Measurements from ENCODE around the gene NT5E. TPM values are rescaled to one million over a fixed set of nuclear protein-coding genes. Genes with fewer than 3 reads are reported as not detected.
A peak's percentile ranks its signal among the peaks of the same experiment; 100 is the strongest.

NT5E gene
- total and polyA plus RNA-seq, 4 donors: 13.5 to 51.5 (median 34.1) TPM

DNA sequence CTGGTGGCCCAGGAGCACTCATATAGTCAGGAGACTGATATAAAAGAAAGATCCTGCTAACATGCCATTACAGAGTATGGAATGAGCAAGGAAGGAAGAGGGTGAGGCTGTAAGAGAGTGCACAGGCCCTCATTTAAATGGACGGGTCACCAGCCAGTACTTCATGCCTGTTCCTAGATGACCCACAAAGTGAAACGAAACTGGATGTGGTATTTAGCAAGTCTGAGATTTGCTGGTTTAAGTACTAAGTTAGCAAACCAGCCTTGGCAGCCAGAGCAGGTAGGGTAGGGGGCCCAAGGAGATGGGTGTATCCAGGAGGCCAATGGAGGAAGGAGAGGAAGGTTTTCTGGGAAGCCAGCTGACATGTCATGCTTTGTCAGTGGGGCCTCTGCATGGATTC lies 15.9 kb downstream of the NT5E start:
- no peak for DNase-seq (ENCODE audit: low spot score)
- Histone ChIP-seq H3K36me3 (ENCODE audit: control insufficient read depth in 4 of 4, insufficient read depth in 3 of 4, low read depth in 1 of 4, low read length in 3 of 4) (peaks cover 0 to 20% (median 18%) of the 10 kb centered on the region in 4 donors), H3K27me3 (ENCODE audit: control insufficient read depth in 4 of 4, insufficient read depth in 4 of 4, low read length in 3 of 4) (no peaks in the 10 kb centered on the region), H3K4me3 (ENCODE audit: low read depth in 1 of 3, low read length in 3 of 3) (no peak overlapping the region), H3K9ac (ENCODE audit: low read depth in 1 of 2, low read length in 2 of 2) (no peak overlapping the region), H3K27ac (ENCODE audit: low read depth in 1 of 2, low read length in 2 of 2) (peak overlapping the region in 1 of 2 donors; percentile 32), H3K9me3 (ENCODE audit: control insufficient read depth in 4 of 4, low read length in 3 of 4) (no peaks in the 10 kb centered on the region), H3K4me1 (ENCODE audit: control insufficient read depth in 4 of 4, insufficient read depth in 4 of 4, low read length in 3 of 4) (peaks cover 11 to 26% (median 23%) of the 10 kb centered on the region in 4 donors)
- WGBS: 71% methylated on average over 2 of the region's 2 CpGs
- TF ChIP-seq NR2F2 (IDR thresholded peaks at IDR 0.05) (no peak), SP1 (IDR thresholded peaks at IDR 0.05) (no peak), EGR1 (IDR thresholded peaks at IDR 0.05; ENCODE audit: low read depth in 2 of 2) (no peak)

- DNase-seq (ENCODE audit: low spot score): no peak
- Histone ChIP-seq H3K9me3 (ENCODE audit: control insufficient read depth in 4 of 4, low read length in 3 of 4) (no peaks in the 10 kb centered on the region), H3K4me3 (ENCODE audit: low read depth in 1 of 3, low read length in 3 of 3) (no peak overlapping the region), H3K27me3 (ENCODE audit: control insufficient read depth in 4 of 4, insufficient read depth in 4 of 4, low read length in 3 of 4) (no peaks in the 10 kb centered on the region), H3K9ac (ENCODE audit: low read depth in 1 of 2, low read length in 2 of 2) (no peak overlapping the region), H3K36me3 (ENCODE audit: control insufficient read depth in 4 of 4, insufficient read depth in 3 of 4, low read depth in 1 of 4, low read length in 3 of 4) (peaks cover 0 to 27% (median 22%) of the 10 kb centered on the region in 4 donors), H3K4me1 (ENCODE audit: control insufficient read depth in 4 of 4, insufficient read depth in 4 of 4, low read length in 3 of 4) (peaks cover 0 to 7% (median 4%) of the 10 kb centered on the region in 4 donors), H3K27ac (ENCODE audit: low read depth in 1 of 2, low read length in 2 of 2) (no peak overlapping the region)
- no peak for TF ChIP-seq GABPA (IDR thresholded peaks at IDR 0.05 in 1 of 2, conservative IDR thresholded peaks at IDR 0.05 in 1 of 2)
- no peak for TF ChIP-seq HNF4G (IDR thresholded peaks at IDR 0.05)
- no peak for TF ChIP-seq ATF3 (IDR thresholded peaks at IDR 0.05)
- TF ChIP-seq FOXA1 (IDR thresholded peaks at IDR 0.05): no peak
- TF ChIP-seq, protein P1, sequence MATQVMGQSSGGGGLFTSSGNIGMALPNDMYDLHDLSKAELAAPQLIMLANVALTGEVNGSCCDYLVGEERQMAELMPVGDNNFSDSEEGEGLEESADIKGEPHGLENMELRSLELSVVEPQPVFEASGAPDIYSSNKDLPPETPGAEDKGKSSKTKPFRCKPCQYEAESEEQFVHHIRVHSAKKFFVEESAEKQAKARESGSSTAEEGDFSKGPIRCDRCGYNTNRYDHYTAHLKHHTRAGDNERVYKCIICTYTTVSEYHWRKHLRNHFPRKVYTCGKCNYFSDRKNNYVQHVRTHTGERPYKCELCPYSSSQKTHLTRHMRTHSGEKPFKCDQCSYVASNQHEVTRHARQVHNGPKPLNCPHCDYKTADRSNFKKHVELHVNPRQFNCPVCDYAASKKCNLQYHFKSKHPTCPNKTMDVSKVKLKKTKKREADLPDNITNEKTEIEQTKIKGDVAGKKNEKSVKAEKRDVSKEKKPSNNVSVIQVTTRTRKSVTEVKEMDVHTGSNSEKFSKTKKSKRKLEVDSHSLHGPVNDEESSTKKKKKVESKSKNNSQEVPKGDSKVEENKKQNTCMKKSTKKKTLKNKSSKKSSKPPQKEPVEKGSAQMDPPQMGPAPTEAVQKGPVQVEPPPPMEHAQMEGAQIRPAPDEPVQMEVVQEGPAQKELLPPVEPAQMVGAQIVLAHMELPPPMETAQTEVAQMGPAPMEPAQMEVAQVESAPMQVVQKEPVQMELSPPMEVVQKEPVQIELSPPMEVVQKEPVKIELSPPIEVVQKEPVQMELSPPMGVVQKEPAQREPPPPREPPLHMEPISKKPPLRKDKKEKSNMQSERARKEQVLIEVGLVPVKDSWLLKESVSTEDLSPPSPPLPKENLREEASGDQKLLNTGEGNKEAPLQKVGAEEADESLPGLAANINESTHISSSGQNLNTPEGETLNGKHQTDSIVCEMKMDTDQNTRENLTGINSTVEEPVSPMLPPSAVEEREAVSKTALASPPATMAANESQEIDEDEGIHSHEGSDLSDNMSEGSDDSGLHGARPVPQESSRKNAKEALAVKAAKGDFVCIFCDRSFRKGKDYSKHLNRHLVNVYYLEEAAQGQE (IDR thresholded peaks at IDR 0.05): no peak
- no peak for TF ChIP-seq EGR1 (IDR thresholded peaks at IDR 0.05; ENCODE audit: low read depth in 2 of 2)
- TF ChIP-seq, protein P2, sequence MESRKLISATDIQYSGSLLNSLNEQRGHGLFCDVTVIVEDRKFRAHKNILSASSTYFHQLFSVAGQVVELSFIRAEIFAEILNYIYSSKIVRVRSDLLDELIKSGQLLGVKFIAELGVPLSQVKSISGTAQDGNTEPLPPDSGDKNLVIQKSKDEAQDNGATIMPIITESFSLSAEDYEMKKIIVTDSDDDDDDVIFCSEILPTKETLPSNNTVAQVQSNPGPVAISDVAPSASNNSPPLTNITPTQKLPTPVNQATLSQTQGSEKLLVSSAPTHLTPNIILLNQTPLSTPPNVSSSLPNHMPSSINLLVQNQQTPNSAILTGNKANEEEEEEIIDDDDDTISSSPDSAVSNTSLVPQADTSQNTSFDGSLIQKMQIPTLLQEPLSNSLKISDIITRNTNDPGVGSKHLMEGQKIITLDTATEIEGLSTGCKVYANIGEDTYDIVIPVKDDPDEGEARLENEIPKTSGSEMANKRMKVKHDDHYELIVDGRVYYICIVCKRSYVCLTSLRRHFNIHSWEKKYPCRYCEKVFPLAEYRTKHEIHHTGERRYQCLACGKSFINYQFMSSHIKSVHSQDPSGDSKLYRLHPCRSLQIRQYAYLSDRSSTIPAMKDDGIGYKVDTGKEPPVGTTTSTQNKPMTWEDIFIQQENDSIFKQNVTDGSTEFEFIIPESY (IDR thresholded peaks at IDR 0.05): no peak
- no peak for TF ChIP-seq JUND (IDR thresholded peaks at IDR 0.05)
- TF ChIP-seq TAF1 (conservative IDR thresholded peaks at IDR 0.05): no peak
- TF ChIP-seq RAD21 (IDR thresholded peaks at IDR 0.05): no peak
These were observed 18.4 kb downstream of the NT5E start for GRCh38 chr6:85468326-85468725.
